ENCODE measurements around the gene CLEC2D.

DNA sequence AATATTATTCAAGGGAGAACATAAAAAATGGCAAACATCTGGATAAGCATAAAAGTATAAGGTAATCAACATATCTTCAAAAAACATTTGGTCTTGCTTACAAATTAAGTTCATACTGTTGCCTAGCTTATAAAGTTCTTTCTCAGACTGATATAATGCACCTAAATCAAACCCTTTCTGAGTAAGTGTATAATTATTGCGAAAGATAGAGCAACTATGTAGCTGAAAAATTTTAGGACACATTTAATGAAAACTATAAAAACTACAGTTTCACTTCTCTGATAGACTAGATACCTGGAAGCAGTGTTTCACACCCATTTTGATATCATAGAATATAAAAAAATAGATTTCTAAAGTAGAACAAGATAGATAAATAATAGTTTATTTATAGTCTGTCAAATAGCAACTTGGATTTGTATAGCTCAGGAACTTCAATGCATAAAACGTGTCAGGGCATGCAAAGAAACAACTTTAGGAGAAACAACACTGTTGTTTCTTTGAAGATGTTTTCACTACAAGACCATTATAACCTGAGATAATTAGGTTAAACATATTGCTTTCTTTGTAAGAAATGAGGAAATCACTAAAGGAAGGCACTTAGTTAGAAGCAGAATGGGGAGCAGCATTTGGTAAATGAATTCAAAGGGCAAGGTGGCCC is 55.8 kb downstream of the CLEC2D start:
- TF ChIP-seq CTCF (IDR thresholded peaks at IDR 0.05) (no peak), EZH2 (IDR thresholded peaks at IDR 0.05; ENCODE audit: borderline replicate concordance, insufficient read depth, low read depth, low read length, poor library complexity, severe bottlenecking) (no peak)
